NT2/D1 (cell line): ENCODE results near the gene NACA2.

Experiments used
- YY1 ChIP-seq: IDR thresholded peaks from 2 replicates; pipeline ENCODE4 v1.6.1; 2011; ENCODE audit not compliant: insufficient read length, insufficient read depth
- ZNF274 ChIP-seq: IDR thresholded peaks from 2 replicates; pipeline ENCODE4 v1.6.1; 2011; ENCODE audit warnings: mild to moderate bottlenecking, low read depth, low read length

GRCh38 chr17:61547113-61547512 lies 43.9 kb downstream of the NACA2 start:
- TF ChIP-seq YY1 = no peak
- no peak for TF ChIP-seq ZNF274
